Liver (tissue), 3 donors: ENCODE data around the gene KISS1.

Experiments
- GABPA ChIP-seq, 2 donors: IDR thresholded peaks in 1 of 2; conservative IDR thresholded peaks in 1 of 2; 2 replicates each; pipeline ENCODE4 v1.6.1; 2016; ENCODE audit warnings: antibody characterized with exemption in 2 of 2, mild to moderate bottlenecking in 1 of 2, moderate library complexity in 1 of 2
- HNF4G ChIP-seq: IDR thresholded peaks from 2 replicates; pipeline ENCODE4 v1.6.1; 2016; ENCODE audit warnings: antibody characterized with exemption
- JUND ChIP-seq, 2 donors: IDR thresholded peaks; 2 replicates each; pipeline ENCODE4 v1.6.1; 2016; ENCODE audit warnings: antibody characterized with exemption in 2 of 2
- NR2F2 ChIP-seq: IDR thresholded peaks from 2 replicates; pipeline ENCODE4 v1.6.1; 2016; ENCODE audit warnings: antibody characterized with exemption
- RAD21 ChIP-seq, 2 donors: IDR thresholded peaks; 2 replicates each; pipeline ENCODE4 v1.6.1; 2016; ENCODE audit warnings: antibody characterized with exemption in 2 of 2, mild to moderate bottlenecking in 2 of 2
- RXRA ChIP-seq, 2 donors: IDR thresholded peaks; 2 replicates each; pipeline ENCODE4 v1.6.1; 2017 to 2018; ENCODE audit warnings: antibody characterized with exemption in 2 of 2, mild to moderate bottlenecking in 1 of 2
- SP1 ChIP-seq: IDR thresholded peaks from 2 replicates; pipeline ENCODE4 v1.6.1; 2018; ENCODE audit warnings: antibody characterized with exemption, mild to moderate bottlenecking
- TAF1 ChIP-seq: conservative IDR thresholded peaks from 2 replicates; pipeline ENCODE4 v1.6.1; 2016; ENCODE audit warnings: antibody characterized with exemption, mild to moderate bottlenecking
- YY1 ChIP-seq: IDR thresholded peaks from 2 replicates; pipeline ENCODE4 v1.6.1; 2016; ENCODE audit warnings: antibody characterized with exemption, mild to moderate bottlenecking
- TF ChIP-seq, protein P1 (sequence below): fragments of 150-350 bp; IDR thresholded peaks from 2 replicates; pipeline ENCODE4 v1.5.1; 2017; ENCODE audit warnings: improper control_type of control experiment, low read depth, low read length; ENCODE audit not compliant: missing input control
- TF ChIP-seq, protein P2 (sequence below): IDR thresholded peaks from 2 replicates; pipeline ENCODE4 v1.6.1; 2016; ENCODE audit warnings: antibody characterized with exemption, mild to moderate bottlenecking
- TF ChIP-seq, protein P3 (sequence below): IDR thresholded peaks from 2 replicates; pipeline ENCODE4 v1.6.1; 2016; ENCODE audit warnings: antibody characterized with exemption
- TF ChIP-seq, protein P4 (sequence below): IDR thresholded peaks from 2 replicates; pipeline ENCODE4 v1.6.1; 2016; ENCODE audit warnings: antibody characterized with exemption
- donor health status: healthy.
- donor health status: healthy.

DNA sequence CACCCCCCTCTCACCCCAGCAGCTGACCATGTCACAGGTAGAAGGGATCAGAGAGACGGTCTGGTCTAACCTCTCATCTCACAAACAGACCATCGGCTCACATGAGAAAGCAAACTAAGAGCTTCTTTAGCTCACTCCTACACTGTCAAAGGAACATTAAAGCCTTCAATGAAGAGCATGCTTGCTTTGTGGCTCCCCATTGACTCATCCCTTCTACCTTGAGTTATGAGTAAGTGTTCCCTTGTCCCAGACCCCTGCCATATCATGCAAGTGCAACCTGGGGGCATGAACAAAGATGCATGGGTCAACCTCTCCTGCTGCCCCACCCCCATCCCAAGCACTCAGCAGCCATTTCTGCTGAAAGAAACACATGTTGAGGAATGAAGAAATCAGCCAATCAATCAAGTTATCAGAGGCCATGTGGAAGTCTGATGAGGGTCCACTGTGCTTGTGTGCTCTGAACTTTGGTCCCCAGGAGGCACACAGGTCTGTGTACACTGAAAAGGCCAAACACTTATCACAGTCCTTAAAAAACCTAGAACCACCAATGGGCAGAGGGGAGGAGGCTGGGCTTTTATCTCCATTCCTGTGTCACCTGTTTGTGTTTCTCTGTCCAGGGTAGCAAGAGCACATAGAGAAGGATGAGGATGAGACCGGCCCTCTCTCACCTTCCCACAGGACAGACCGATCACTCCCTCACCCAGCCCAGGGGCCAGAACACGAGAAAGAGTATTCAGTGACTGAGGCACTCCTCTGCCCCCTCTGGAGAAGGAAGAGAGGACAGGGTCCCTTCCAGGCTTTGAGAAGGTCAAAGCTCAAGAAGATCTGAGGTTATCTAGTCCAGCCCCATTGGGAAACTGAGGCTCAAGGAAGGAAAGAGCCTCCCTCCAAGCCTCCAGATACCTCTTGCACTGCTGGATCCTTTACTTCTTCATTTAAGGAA lies 54.0 kb downstream of the KISS1 start:
- TF ChIP-seq, protein P1, sequence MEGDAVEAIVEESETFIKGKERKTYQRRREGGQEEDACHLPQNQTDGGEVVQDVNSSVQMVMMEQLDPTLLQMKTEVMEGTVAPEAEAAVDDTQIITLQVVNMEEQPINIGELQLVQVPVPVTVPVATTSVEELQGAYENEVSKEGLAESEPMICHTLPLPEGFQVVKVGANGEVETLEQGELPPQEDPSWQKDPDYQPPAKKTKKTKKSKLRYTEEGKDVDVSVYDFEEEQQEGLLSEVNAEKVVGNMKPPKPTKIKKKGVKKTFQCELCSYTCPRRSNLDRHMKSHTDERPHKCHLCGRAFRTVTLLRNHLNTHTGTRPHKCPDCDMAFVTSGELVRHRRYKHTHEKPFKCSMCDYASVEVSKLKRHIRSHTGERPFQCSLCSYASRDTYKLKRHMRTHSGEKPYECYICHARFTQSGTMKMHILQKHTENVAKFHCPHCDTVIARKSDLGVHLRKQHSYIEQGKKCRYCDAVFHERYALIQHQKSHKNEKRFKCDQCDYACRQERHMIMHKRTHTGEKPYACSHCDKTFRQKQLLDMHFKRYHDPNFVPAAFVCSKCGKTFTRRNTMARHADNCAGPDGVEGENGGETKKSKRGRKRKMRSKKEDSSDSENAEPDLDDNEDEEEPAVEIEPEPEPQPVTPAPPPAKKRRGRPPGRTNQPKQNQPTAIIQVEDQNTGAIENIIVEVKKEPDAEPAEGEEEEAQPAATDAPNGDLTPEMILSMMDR, result no peak
- TF ChIP-seq, protein P2, sequence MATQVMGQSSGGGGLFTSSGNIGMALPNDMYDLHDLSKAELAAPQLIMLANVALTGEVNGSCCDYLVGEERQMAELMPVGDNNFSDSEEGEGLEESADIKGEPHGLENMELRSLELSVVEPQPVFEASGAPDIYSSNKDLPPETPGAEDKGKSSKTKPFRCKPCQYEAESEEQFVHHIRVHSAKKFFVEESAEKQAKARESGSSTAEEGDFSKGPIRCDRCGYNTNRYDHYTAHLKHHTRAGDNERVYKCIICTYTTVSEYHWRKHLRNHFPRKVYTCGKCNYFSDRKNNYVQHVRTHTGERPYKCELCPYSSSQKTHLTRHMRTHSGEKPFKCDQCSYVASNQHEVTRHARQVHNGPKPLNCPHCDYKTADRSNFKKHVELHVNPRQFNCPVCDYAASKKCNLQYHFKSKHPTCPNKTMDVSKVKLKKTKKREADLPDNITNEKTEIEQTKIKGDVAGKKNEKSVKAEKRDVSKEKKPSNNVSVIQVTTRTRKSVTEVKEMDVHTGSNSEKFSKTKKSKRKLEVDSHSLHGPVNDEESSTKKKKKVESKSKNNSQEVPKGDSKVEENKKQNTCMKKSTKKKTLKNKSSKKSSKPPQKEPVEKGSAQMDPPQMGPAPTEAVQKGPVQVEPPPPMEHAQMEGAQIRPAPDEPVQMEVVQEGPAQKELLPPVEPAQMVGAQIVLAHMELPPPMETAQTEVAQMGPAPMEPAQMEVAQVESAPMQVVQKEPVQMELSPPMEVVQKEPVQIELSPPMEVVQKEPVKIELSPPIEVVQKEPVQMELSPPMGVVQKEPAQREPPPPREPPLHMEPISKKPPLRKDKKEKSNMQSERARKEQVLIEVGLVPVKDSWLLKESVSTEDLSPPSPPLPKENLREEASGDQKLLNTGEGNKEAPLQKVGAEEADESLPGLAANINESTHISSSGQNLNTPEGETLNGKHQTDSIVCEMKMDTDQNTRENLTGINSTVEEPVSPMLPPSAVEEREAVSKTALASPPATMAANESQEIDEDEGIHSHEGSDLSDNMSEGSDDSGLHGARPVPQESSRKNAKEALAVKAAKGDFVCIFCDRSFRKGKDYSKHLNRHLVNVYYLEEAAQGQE, result peak; percentile 89
- TF ChIP-seq, protein P3, sequence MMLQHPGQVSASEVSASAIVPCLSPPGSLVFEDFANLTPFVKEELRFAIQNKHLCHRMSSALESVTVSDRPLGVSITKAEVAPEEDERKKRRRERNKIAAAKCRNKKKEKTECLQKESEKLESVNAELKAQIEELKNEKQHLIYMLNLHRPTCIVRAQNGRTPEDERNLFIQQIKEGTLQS, result peak; percentile 20
- TF ChIP-seq GABPA (IDR thresholded peaks at IDR 0.05 in 1 of 2, conservative IDR thresholded peaks at IDR 0.05 in 1 of 2) (no peak), RXRA (IDR thresholded peaks at IDR 0.05) (peak; percentile 94 to 97), RAD21 (IDR thresholded peaks at IDR 0.05) (peak; percentile 13 to 50), TAF1 (no peak), HNF4G (peak; percentile 93), JUND (IDR thresholded peaks at IDR 0.05) (peak in 1 of 2 donors; percentile 81), SP1 (peak; percentile 96), YY1 (peak; percentile 75), NR2F2 (peak; percentile 72)
- TF ChIP-seq, protein P4, sequence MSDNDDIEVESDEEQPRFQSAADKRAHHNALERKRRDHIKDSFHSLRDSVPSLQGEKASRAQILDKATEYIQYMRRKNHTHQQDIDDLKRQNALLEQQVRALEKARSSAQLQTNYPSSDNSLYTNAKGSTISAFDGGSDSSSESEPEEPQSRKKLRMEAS, result peak; percentile 75
